Endothelial cell of umbilical vein (primary cell): ENCODE results near the gene CACNA2D3. TPM values are rescaled to one million over a fixed set of nuclear protein-coding genes. Genes with fewer than 3 reads are reported as not detected.

Experiments
- BruUV-seq: library from RNA; stranded (reverse); fragments of 400-500 nt; replicated peaks from 2 replicates; lab custom pipeline; 2021; lab: Mats Ljungman, UMichigan
- CTCF ChIA-PET: fragments of 300-600, 350-600 bp; sonication (Branson Sonifier 250); formaldehyde crosslinking; loops from one replicate; lab custom pipeline; 2021; ENCODE audit warnings: antibody characterized with exemption, inconsistent platforms; lab: Charles Lee
- POLR2A ChIA-PET: fragments of 300-600, 350-600 bp; sonication (Branson Sonifier 250); formaldehyde crosslinking; loops from one replicate; lab custom pipeline; 2021; ENCODE audit warnings: antibody characterized with exemption, inconsistent platforms; lab: Charles Lee
- DNase-seq: peaks from one replicate; pipeline ENCODE4 v3.0.0-alpha.2; 2011; ENCODE audit warnings: low read depth, low spot score
- FAIRE-seq: peaks from 2 replicates; lab custom pipeline; 2011; peaks lifted over from hg19 to GRCh38; lab: Jason Lieb, UNC
- H2AFZ ChIP-seq: 2 replicates; pipeline ENCODE4 v1.6.0; 2012; ENCODE audit warnings: low read depth, low read length, control low read depth, inconsistent platforms
- H3K27ac ChIP-seq: 2 replicates; pipeline ENCODE4 v1.5.1; 2011; ENCODE audit warnings: low read depth, mild to moderate bottlenecking, control low read depth, low read length, moderate library complexity; ENCODE audit not compliant: insufficient read depth
- H3K27me3 ChIP-seq, 2 experiments: 2 replicates each; pipeline versions ENCODE4 v1.6.0 to v1.6.1; 2011; ENCODE audit warnings: low read length in 2 of 2, mixed read lengths in 1 of 2; ENCODE audit not compliant: control insufficient read depth in 2 of 2, insufficient read depth in 2 of 2
- H3K36me3 ChIP-seq, 2 experiments: 2 replicates in 1 of 2; 3 replicates in 1 of 2; pipeline ENCODE4 v1.5.1; 2011; ENCODE audit warnings: low read length in 2 of 2, mild to moderate bottlenecking in 1 of 2, moderate library complexity in 1 of 2; ENCODE audit not compliant: control insufficient read depth in 2 of 2, insufficient read depth in 2 of 2; ENCODE audit errors: extremely low read depth in 1 of 2
- H3K4me1 ChIP-seq: 3 replicates; pipeline ENCODE4 v1.5.1; 2011; ENCODE audit warnings: mild to moderate bottlenecking, low read length; ENCODE audit not compliant: control insufficient read depth, insufficient read depth; ENCODE audit errors: extremely low read depth
- H3K4me2 ChIP-seq: 2 replicates; pipeline ENCODE4 v1.6.1; 2011; ENCODE audit warnings: low read length, control low read depth, mixed read lengths; ENCODE audit not compliant: insufficient read depth
- H3K4me3 ChIP-seq, 3 experiments: fragments of 200-600 bp in 1 of 3; sonication (generic), shearing (Covaris generic) in 1 of 3; replicated peaks in 1 of 3; 2 replicates each; pipeline ENCODE4 v1.5.1; 2011 to 2016; ENCODE audit warnings: control low read depth in 3 of 3, low read length in 3 of 3, mild to moderate bottlenecking in 2 of 3, inconsistent platforms in 1 of 3, low read depth in 1 of 3, moderate library complexity in 1 of 3; ENCODE audit not compliant: insufficient read depth in 1 of 3
- H3K79me2 ChIP-seq: 2 replicates; pipeline ENCODE4 v1.6.0; 2012; ENCODE audit warnings: low read length, inconsistent platforms; ENCODE audit not compliant: control insufficient read depth, insufficient read depth
- H3K9ac ChIP-seq: replicated peaks from 2 replicates; pipeline ENCODE3; 2011; ENCODE audit warnings: low read length, control low read depth; ENCODE audit not compliant: insufficient read depth; ENCODE audit errors: extremely low read depth
- H3K9me1 ChIP-seq: replicated peaks from 3 replicates; pipeline ENCODE4 v1.6.0; 2011; ENCODE audit warnings: mild to moderate bottlenecking, low read length; ENCODE audit not compliant: control insufficient read depth, insufficient read depth; ENCODE audit errors: extremely low read depth
- H3K9me3 ChIP-seq: replicated peaks from 2 replicates; pipeline ENCODE4 v1.5.1; 2012; ENCODE audit warnings: low read length, inconsistent platforms; ENCODE audit not compliant: control insufficient read depth, insufficient read depth
- H4K20me1 ChIP-seq: replicated peaks from 2 replicates; pipeline ENCODE3; 2011; ENCODE audit warnings: mild to moderate bottlenecking, low read length; ENCODE audit not compliant: control insufficient read depth, insufficient read depth; ENCODE audit errors: extremely low read depth
- CTCF ChIP-seq, 2 donors: IDR thresholded peaks; 1 replicate in 1 of 2; 2 replicates in 1 of 2; pipeline ENCODE4 v1.5.1; 2011; ENCODE audit warnings: low read length in 2 of 2, mild to moderate bottlenecking in 2 of 2, moderate library complexity in 2 of 2, control low read depth in 1 of 2, inconsistent platforms in 1 of 2, low read depth in 1 of 2; ENCODE audit not compliant: insufficient read depth in 1 of 2; ENCODE audit errors: extremely low read depth in 1 of 2
- EZH2 ChIP-seq: IDR thresholded peaks from 2 replicates; pipeline ENCODE4 v1.6.1; 2012; ENCODE audit warnings: borderline replicate concordance, low read depth, mild to moderate bottlenecking, moderate library complexity, low read length, inconsistent platforms; ENCODE audit not compliant: severe bottlenecking
- FOS ChIP-seq: IDR thresholded peaks from 2 replicates; pipeline ENCODE4 v1.6.1; 2011; ENCODE audit warnings: mild to moderate bottlenecking, low read length, moderate library complexity, borderline replicate concordance; ENCODE audit not compliant: insufficient read depth
- GATA2 ChIP-seq: IDR thresholded peaks from 2 replicates; pipeline ENCODE4 v1.7.0; 2011; ENCODE audit warnings: low read depth, mild to moderate bottlenecking, moderate library complexity, mixed read lengths, low read length; ENCODE audit not compliant: insufficient read length, insufficient read depth
- JUN ChIP-seq: IDR thresholded peaks from 2 replicates; pipeline ENCODE4 v1.6.1; 2011; ENCODE audit warnings: borderline replicate concordance, low read depth; ENCODE audit not compliant: insufficient read length, insufficient read depth
- MAX ChIP-seq: IDR thresholded peaks from 2 replicates; pipeline ENCODE4 v1.6.1; 2011; ENCODE audit not compliant: insufficient read depth, insufficient read length
- MYC ChIP-seq: IDR thresholded peaks from one replicate; pipeline ENCODE4 v1.6.1; 2011; ENCODE audit warnings: mild to moderate bottlenecking, low read depth, low read length
- POLR2A ChIP-seq: IDR thresholded peaks from 2 replicates; pipeline ENCODE4 v1.6.1; 2012; ENCODE audit warnings: low read depth, mild to moderate bottlenecking, control low read depth, low read length
- POLR2AphosphoS5 ChIP-seq: IDR thresholded peaks from 2 replicates; pipeline ENCODE4 v1.6.1; 2012; ENCODE audit warnings: low read depth, mild to moderate bottlenecking, control low read depth, low read length, moderate library complexity; ENCODE audit not compliant: insufficient read depth
- dilution Hi-C: fragments of 300-500 bp; cut with MboI; formaldehyde crosslinking; loops from one replicate; pipeline ENCODE4 v1.15.0; 2019; ENCODE audit warnings: low sequenced_read_pairs; ENCODE audit not compliant: extremely low pct_ligation_motif_present
- intact Hi-C: fragments of 100-400 bp; cut with micrococcal nuclease; formaldehyde crosslinking; loops from one replicate; pipeline ENCODE4 v1.10.0; 2022
- polyA plus RNA-seq, 4 experiments: library from polyadenylated mRNA; depleted of rRNA in 3 of 4; stranded (reverse) in 3 of 4; unstranded in 1 of 4; fragments of >200 nt; gene quantifications; 2 replicates each; pipeline versions ENCODE4 v1.2.1 to v1.2.3, GENCODE V29; 2011 to 2012; ENCODE audit warnings: missing spikeins in 1 of 4
- total RNA-seq: library from RNA; stranded (reverse); gene quantifications from 2 replicates; pipeline ENCODE4 v1.2.3, GENCODE V29; 2021

The CACNA2D3 gene
- total and polyA plus RNA-seq, 2 donors (not counting 3 experiments of a cell fraction or from before 2014, with no cell fraction given): not detected

DNA sequence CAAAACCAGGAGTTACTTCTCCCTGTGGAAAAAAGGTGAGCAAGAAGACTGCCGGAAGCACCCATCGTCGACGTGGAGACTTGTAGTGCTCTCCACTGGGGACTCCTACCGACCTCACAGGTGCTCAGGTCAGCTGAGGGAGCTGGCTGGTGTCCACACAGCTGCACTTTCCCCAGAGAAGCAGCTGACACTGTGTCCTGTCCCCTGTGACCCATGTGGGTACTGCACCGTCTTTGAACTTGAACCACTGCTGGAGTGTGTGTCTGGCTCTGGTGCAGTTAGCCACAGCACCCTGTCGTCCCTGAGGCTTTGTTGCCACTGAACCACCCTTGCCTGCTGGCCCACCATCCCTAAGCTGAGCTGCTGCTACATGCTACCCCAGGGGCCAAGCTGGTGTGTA lies 270.8 kb downstream of the CACNA2D3 start:
- peaks cover 6% of the 10 kb centered on the region for H3K9me3 ChIP-seq
- H3K4me3 ChIP-seq: no peak overlapping the region
- no TSS peak for BruUV-seq
- H3K79me2 ChIP-seq: no peaks in the 10 kb centered on the region
- H3K27ac ChIP-seq: no peak overlapping the region
- FAIRE-seq: no peak
- dilution Hi-C loops (no loop called here), intact Hi-C loops (no loop called here)
- ChIA-PET POLR2A (no interaction called here), CTCF (no interaction called here)
- no peaks in the 10 kb centered on the region for H3K9me1 ChIP-seq
- no peaks in the 10 kb centered on the region for H4K20me1 ChIP-seq
- no peaks in the 10 kb centered on the region for H3K27me3 ChIP-seq
- no peak overlapping the region for H3K9ac ChIP-seq
- no peak for DNase-seq
- TF ChIP-seq POLR2A (no peak), MYC (no peak), CTCF (IDR thresholded peaks at IDR 0.05; ENCODE audit: extremely low read depth in 1 of 2, insufficient read depth in 1 of 2, low read depth in 1 of 2, low read length in 2 of 2) (no peak), POLR2AphosphoS5 (no peak), GATA2 (no peak), JUN (no peak), FOS (no peak), MAX (no peak), EZH2 (no peak)
- H2AFZ ChIP-seq: no peak overlapping the region
- no peaks in the 10 kb centered on the region for H3K36me3 ChIP-seq
- H3K4me1 ChIP-seq: no peaks in the 10 kb centered on the region
- no peak overlapping the region for H3K4me2 ChIP-seq
